ENCODE data around the gene FASN. TPM values are rescaled to one million over a fixed set of nuclear protein-coding genes. Genes with fewer than 3 reads are reported as not detected.

FASN gene
- total RNA-seq, 1 experiment from 2014 or later: 372 TPM

GRCh38 chr17:82063424-82064415 is 34.3 kb downstream of the FASN start:
- no peaks in the 10 kb centered on the region for H3K27me3 Mint-ChIP-seq (ENCODE audit: unreplicated experiment)
- peak overlapping the region; percentile 74 for H3K4me3 Mint-ChIP-seq (ENCODE audit: low read depth, unreplicated experiment)
- no peaks in the 10 kb centered on the region for H3K4me1 Mint-ChIP-seq (ENCODE audit: low read depth, unreplicated experiment)
- TF ChIP-seq, protein P1, sequence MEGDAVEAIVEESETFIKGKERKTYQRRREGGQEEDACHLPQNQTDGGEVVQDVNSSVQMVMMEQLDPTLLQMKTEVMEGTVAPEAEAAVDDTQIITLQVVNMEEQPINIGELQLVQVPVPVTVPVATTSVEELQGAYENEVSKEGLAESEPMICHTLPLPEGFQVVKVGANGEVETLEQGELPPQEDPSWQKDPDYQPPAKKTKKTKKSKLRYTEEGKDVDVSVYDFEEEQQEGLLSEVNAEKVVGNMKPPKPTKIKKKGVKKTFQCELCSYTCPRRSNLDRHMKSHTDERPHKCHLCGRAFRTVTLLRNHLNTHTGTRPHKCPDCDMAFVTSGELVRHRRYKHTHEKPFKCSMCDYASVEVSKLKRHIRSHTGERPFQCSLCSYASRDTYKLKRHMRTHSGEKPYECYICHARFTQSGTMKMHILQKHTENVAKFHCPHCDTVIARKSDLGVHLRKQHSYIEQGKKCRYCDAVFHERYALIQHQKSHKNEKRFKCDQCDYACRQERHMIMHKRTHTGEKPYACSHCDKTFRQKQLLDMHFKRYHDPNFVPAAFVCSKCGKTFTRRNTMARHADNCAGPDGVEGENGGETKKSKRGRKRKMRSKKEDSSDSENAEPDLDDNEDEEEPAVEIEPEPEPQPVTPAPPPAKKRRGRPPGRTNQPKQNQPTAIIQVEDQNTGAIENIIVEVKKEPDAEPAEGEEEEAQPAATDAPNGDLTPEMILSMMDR (IDR thresholded peaks at IDR 0.05; ENCODE audit: unreplicated experiment): no peak
- DNase-seq: no peak
- CTCF ChIA-PET: no interaction called here
- intact Hi-C loops (cut with micrococcal nuclease; ENCODE audit: unreplicated experiment): no loop called here
- no peaks in the 10 kb centered on the region for H3K9me3 Mint-ChIP-seq (ENCODE audit: low read depth, unreplicated experiment)
- H3K36me3 Mint-ChIP-seq (ENCODE audit: insufficient read depth, unreplicated experiment): peaks cover 46% of the 10 kb centered on the region
- H3K27ac Mint-ChIP-seq (ENCODE audit: unreplicated experiment): peak overlapping the region; percentile 20
- no TSS peak for BruUV-seq (replicated peaks)

- no peak for DNase-seq
- intact Hi-C loops (cut with micrococcal nuclease; ENCODE audit: unreplicated experiment): no loop called here
- Mint-ChIP-seq H3K27me3 (ENCODE audit: unreplicated experiment) (no peaks in the 10 kb centered on the region), H3K9me3 (ENCODE audit: low read depth, unreplicated experiment) (no peaks in the 10 kb centered on the region), H3K4me3 (ENCODE audit: low read depth, unreplicated experiment) (no peak overlapping the region), H3K4me1 (ENCODE audit: low read depth, unreplicated experiment) (no peaks in the 10 kb centered on the region), H3K36me3 (ENCODE audit: insufficient read depth, unreplicated experiment) (peaks cover 51% of the 10 kb centered on the region), H3K27ac (ENCODE audit: unreplicated experiment) (no peak overlapping the region)
- no TSS peak for BruUV-seq (replicated peaks)
- TF ChIP-seq, protein P1 (IDR thresholded peaks at IDR 0.05; ENCODE audit: unreplicated experiment): no peak
- CTCF ChIA-PET: no interaction called here
Measured at GRCh38 chr17:82062984-82063368, 35.1 kb downstream of the FASN start.

GRCh38 chr17:82062076-82062983 is 35.7 kb downstream of the FASN start:
- no peaks in the 10 kb centered on the region for H3K9me3 Mint-ChIP-seq (ENCODE audit: low read depth, unreplicated experiment)
- CTCF ChIA-PET: no interaction called here
- H3K36me3 Mint-ChIP-seq (ENCODE audit: insufficient read depth, unreplicated experiment): peaks cover 58% of the 10 kb centered on the region
- DNase-seq: no peak
- no peaks in the 10 kb centered on the region for H3K27me3 Mint-ChIP-seq (ENCODE audit: unreplicated experiment)
- no peak overlapping the region for H3K4me3 Mint-ChIP-seq (ENCODE audit: low read depth, unreplicated experiment)
- TF ChIP-seq, protein P1 (IDR thresholded peaks at IDR 0.05; ENCODE audit: unreplicated experiment): no peak
- H3K27ac Mint-ChIP-seq (ENCODE audit: unreplicated experiment): no peak overlapping the region
- no peaks in the 10 kb centered on the region for H3K4me1 Mint-ChIP-seq (ENCODE audit: low read depth, unreplicated experiment)
- no TSS peak for BruUV-seq (replicated peaks)
- intact Hi-C loops (cut with micrococcal nuclease; ENCODE audit: unreplicated experiment): no loop called here

DNA sequence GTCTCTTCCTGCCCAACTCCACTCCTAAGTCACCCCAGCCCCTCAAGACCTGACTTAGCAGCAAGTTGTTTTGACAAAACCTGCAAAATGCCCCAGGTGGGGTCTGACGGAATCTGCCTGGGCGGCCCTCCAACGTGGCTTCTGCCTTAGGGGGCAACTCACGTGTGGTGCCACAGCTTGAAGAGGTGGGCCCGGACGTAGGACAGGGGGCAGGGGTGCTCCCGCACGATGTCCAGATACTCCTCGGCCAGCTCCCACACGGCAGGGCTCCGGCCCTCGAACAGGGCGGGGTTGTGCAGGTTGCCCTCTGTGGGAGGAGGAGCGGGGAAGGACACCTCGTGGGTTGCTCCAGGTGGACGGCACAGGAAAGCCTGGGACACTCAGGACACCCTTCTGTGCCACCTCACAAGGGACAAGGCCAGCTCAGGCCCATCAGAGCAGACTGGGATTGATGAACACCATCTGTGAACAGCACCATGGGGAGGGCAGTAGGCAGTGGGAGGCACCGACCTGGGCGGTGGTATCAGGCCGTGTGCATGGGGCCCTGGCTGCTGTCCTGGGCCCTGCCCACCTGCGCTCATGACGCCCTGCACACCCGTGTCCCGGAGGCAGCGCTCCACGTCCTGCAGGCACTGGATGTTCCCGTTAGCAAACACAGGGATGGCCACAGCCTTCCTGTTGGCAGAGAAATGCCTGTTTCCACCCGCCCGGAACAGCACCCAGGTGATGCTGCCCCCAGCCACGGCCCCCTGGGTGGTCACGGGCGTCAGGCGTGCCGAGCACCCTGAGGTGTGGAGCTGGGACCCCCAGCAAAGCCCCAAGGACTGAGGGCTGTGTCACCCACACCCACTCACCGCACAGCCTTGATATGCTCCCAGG is 36.8 kb downstream of the FASN start:
- H3K27ac Mint-ChIP-seq (ENCODE audit: unreplicated experiment): no peak overlapping the region
- CTCF ChIA-PET: no interaction called here
- H3K4me1 Mint-ChIP-seq (ENCODE audit: low read depth, unreplicated experiment): no peaks in the 10 kb centered on the region
- no peaks in the 10 kb centered on the region for H3K9me3 Mint-ChIP-seq (ENCODE audit: low read depth, unreplicated experiment)
- no peak for DNase-seq
- H3K4me3 Mint-ChIP-seq (ENCODE audit: low read depth, unreplicated experiment): no peak overlapping the region
- H3K36me3 Mint-ChIP-seq (ENCODE audit: insufficient read depth, unreplicated experiment): peaks cover 64% of the 10 kb centered on the region
- TF ChIP-seq, protein P1 (IDR thresholded peaks at IDR 0.05; ENCODE audit: unreplicated experiment): no peak
- intact Hi-C loops (cut with micrococcal nuclease; ENCODE audit: unreplicated experiment): no loop called here
- no TSS peak for BruUV-seq (replicated peaks)
- no peaks in the 10 kb centered on the region for H3K27me3 Mint-ChIP-seq (ENCODE audit: unreplicated experiment)
